Ovary (tissue), 9 donors: ENCODE results near the gene POLR3H. TPM values are rescaled to one million over a fixed set of nuclear protein-coding genes. Genes with fewer than 3 reads are reported as not detected.

Experiments
- DNase-seq, 5 donors: peaks; one replicate each; pipeline ENCODE4 v3.0.0-alpha.2; 2019 to 2020
- H3K27ac ChIP-seq, 2 donors: fragments of 200-600 bp; one replicate each; pipeline versions ENCODE4 v1.5.1 to v1.8.0; 2019 to 2022
- H3K27me3 ChIP-seq: fragments of 200-600 bp; one replicate; pipeline ENCODE4 v1.8.0; 2022
- H3K36me3 ChIP-seq: fragments of 200-600 bp; sonication (generic); one replicate; pipeline ENCODE4 v1.5.1; 2019
- H3K4me1 ChIP-seq: one replicate; pipeline ENCODE4 v1.8.1; 2013; ENCODE audit warnings: mild to moderate bottlenecking, moderate library complexity; ENCODE audit not compliant: insufficient read depth
- H3K4me3 ChIP-seq: fragments of 200-600 bp; sonication (generic); one replicate; pipeline ENCODE4 v1.5.1; 2017
- H3K9me3 ChIP-seq, 2 donors: fragments of 200-600 bp in 1 of 2; sonication (generic) in 1 of 2; one replicate each; pipeline versions ENCODE4 v1.5.1 to v1.8.1; 2013 to 2019; ENCODE audit warnings: mild to moderate bottlenecking in 1 of 2, moderate library complexity in 1 of 2
- CTCF ChIP-seq, 3 donors: fragments of 450-650 bp in 2 of 3; fragments of 200-600 bp in 1 of 3; IDR thresholded peaks; one replicate each; pipeline versions ENCODE4 v1.5.1 to v1.8.0; 2016 to 2022; ENCODE audit warnings: antibody characterized with exemption in 3 of 3, mild to moderate bottlenecking in 1 of 3
- EP300 ChIP-seq: sonication (generic); formaldehyde crosslinking; IDR thresholded peaks from one replicate; pipeline ENCODE4 v1.6.1; 2017; ENCODE audit warnings: antibody characterized with exemption
- POLR2A ChIP-seq: fragments of 450-650 bp; IDR thresholded peaks from one replicate; pipeline ENCODE4 v1.6.1; 2017; ENCODE audit warnings: antibody characterized with exemption, mild to moderate bottlenecking, moderate library complexity
- WGBS, 3 donors: extraction: QIAGEN DNeasy Blood & Tissue Kit in 1 of 3; methylation state at CpG; one replicate each; pipeline versions ENCODE4 v1.1.5 to v1.1.7; 2013 to 2017; 5-methylcytosine and 5-hydroxymethylcytosine counted together
- intact Hi-C, 4 donors: fragments of 100-400 bp; cut with DNase I; formaldehyde crosslinking; loops; one replicate each; pipeline versions ENCODE4 v1.11.0 to v1.15.1; 2022 to 2023
- polyA plus RNA-seq, 2 donors: library from polyadenylated mRNA; stranded (reverse); fragments of 200-250 nt in 1 of 2; fragments of 350-450 nt in 1 of 2; fragmentation: Illumina TruSeq in 1 of 2; extraction: RNeasy Lipid Tissue Mini Kit (QIAGEN cat#74804) in 1 of 2; gene quantifications; one replicate each; pipeline ENCODE4 v1.2.3, GENCODE V29; 2013 to 2014
- total RNA-seq, 7 donors: library from RNA; depleted of rRNA in 2 of 7; stranded (reverse); fragments of >200 nt in 2 of 7; fragmentation: NEBNext Ultra II Directional in 3 of 7; extraction: Animal tissue kit (Norgen Biotek cat#: 25700) in 3 of 7; gene quantifications; one replicate each; pipeline versions ENCODE4 v1.1.0 to v1.2.4, GENCODE V29; 2016 to 2023
- donor health status: DM: no; HTN: no; CAD: no; lungs with moderate emphysema.
- donor health status: DM: no; HTN: no; CAD: no.
- donor health status: Bipolar disorder and iron deficiency.
- donor health status: DM: yes; HTN: yes; CAD: no.
- donor health status: DM: no; HTN: no; CAD: no.
- donor health status: DM: yes; HTN: yes; CAD: no.

The POLR3H gene
- total and polyA plus RNA-seq, 9 donors: 15.7 to 84.6 (median 49.6) TPM

GRCh38 chr22:41542224-41542623, 2.0 kb downstream of the POLR3H start:
- TF ChIP-seq CTCF (IDR thresholded peaks at IDR 0.05): no peak
- TF ChIP-seq POLR2A: no peak
- no peak for TF ChIP-seq EP300
- Histone ChIP-seq H3K9me3 (no peaks in the 10 kb centered on the region), H3K36me3 (no peaks in the 10 kb centered on the region), H3K27ac (peak overlapping the region in 1 of 2 donors; percentile 2), H3K27me3 (no peaks in the 10 kb centered on the region), H3K4me1 (peaks cover 5% of the 10 kb centered on the region), H3K4me3 (no peak overlapping the region)
- WGBS, 3 donors: 80 to 87% (median 84%) methylated on average over 4 of the region's 4 CpGs
- DNase-seq: no peak
- intact Hi-C loops: loop anchor here in 3 of 4 donors (5.0 to 10.0 kb wide), 2 partner anchors 53 to 55 kb away; no protein-coding TSS in a partner anchor

- Histone ChIP-seq H3K27me3 (no peaks in the 10 kb centered on the region), H3K27ac (peak overlapping the region in 1 of 2 donors; percentile 6), H3K4me3 (no peak overlapping the region), H3K9me3 (no peaks in the 10 kb centered on the region), H3K36me3 (no peaks in the 10 kb centered on the region), H3K4me1 (peaks cover 5% of the 10 kb centered on the region)
- no peak for TF ChIP-seq EP300
- DNase-seq: no peak
- 36 to 58% (median 45%) methylated on average over 3 of the region's 3 CpGs for WGBS, 3 donors
- intact Hi-C loops: loop anchor here in 3 of 4 donors (5.0 to 10.0 kb wide), 2 partner anchors 53 to 56 kb away; no protein-coding TSS in a partner anchor
Measured at GRCh38 chr22:41541484-41541883, 2.8 kb downstream of the POLR3H start.

GRCh38 chr22:41540365-41540764, 3.9 kb downstream of the POLR3H start:
- no peaks in the 10 kb centered on the region for H3K36me3 ChIP-seq
- no peaks in the 10 kb centered on the region for H3K27me3 ChIP-seq
- TF ChIP-seq POLR2A (no peak), CTCF (IDR thresholded peaks at IDR 0.05) (no peak), EP300 (no peak)
- WGBS, 3 donors: 74 to 85% (median 80%) methylated on average over 7 of the region's 7 CpGs
- intact Hi-C loops: loop anchor here in 3 of 4 donors (5.0 to 10.0 kb wide), 2 partner anchors 54 to 57 kb away; no protein-coding TSS in a partner anchor
- no peak overlapping the region for H3K4me3 ChIP-seq
- H3K27ac ChIP-seq: peak overlapping the region in 1 of 2 donors; percentile 26
- peaks cover 5% of the 10 kb centered on the region for H3K4me1 ChIP-seq
- DNase-seq: no peak
- no peaks in the 10 kb centered on the region for H3K9me3 ChIP-seq

GRCh38 chr22:41540006-41540315, 4.3 kb downstream of the POLR3H start:
- no peak for TF ChIP-seq EP300
- TF ChIP-seq POLR2A: no peak
- TF ChIP-seq CTCF (IDR thresholded peaks at IDR 0.05): no peak
- Histone ChIP-seq H3K27me3 (no peaks in the 10 kb centered on the region), H3K36me3 (no peaks in the 10 kb centered on the region), H3K4me3 (no peak overlapping the region), H3K4me1 (peaks cover 5% of the 10 kb centered on the region), H3K27ac (peak overlapping the region in 1 of 2 donors; percentile 26), H3K9me3 (no peaks in the 10 kb centered on the region)
- intact Hi-C loops: loop anchor here in 3 of 4 donors (5.0 to 10.0 kb wide), 2 partner anchors 55 to 57 kb away; no protein-coding TSS in a partner anchor
- DNase-seq: no peak
- WGBS, 3 donors: 69 to 81% (median 72%) methylated on average over 3 of the region's 3 CpGs

- Histone ChIP-seq H3K9me3 (no peaks in the 10 kb centered on the region), H3K27me3 (no peaks in the 10 kb centered on the region), H3K36me3 (no peaks in the 10 kb centered on the region), H3K27ac (peak overlapping the region in 1 of 2 donors; percentile 26), H3K4me3 (no peak overlapping the region), H3K4me1 (peaks cover 5% of the 10 kb centered on the region)
- intact Hi-C loops: loop anchor here in 3 of 4 donors (5.0 to 10.0 kb wide), 2 partner anchors 55 to 58 kb away; no protein-coding TSS in a partner anchor
- no peak for TF ChIP-seq EP300
- TF ChIP-seq POLR2A: no peak
- no peak for TF ChIP-seq CTCF (IDR thresholded peaks at IDR 0.05)
- no peak for DNase-seq
- 63 to 68% (median 63%) methylated on average over 13 of the region's 13 CpGs for WGBS, 3 donors
Measured at GRCh38 chr22:41539146-41540005, 4.9 kb downstream of the POLR3H start.
